Measurements from ENCODE around the gene ACOT9. TPM values are rescaled to one million over a fixed set of nuclear protein-coding genes. Genes with fewer than 3 reads are reported as not detected.
"Not testable (repeated sequence)": the region's sequence is repeated elsewhere in the genome, so short reads cannot be mapped to it uniquely, and the experiment has no call there.

The ACOT9 gene
- total RNA-seq, 4 donors from 2014 or later, result 48.7 to 70.7 (median 57.7) TPM

DNA sequence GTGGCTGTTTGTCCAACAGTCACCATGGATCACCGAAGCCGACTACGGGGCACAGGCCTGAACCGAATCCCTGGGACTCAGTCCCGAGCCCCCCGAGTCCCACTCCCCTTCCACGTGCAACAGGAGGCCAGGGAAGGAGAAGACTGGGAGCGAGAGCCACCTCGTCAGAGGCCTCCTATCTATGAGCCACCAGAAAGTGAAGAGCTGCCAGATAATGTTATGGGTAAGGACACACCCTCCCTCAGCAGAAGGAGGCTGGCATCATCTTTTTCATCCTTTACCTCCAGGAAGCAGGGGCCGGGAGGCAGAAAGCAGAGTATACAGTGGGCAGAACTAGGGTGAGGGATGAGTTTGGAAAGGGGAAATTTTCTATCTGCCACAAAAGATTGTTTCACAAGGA lies 78.6 kb downstream of the ACOT9 start:
- Histone ChIP-seq H3K36me3 (no peaks in the 10 kb centered on the region), H3K9me3 (no peaks in the 10 kb centered on the region), H3K4me1 (peaks cover 0 to 23% (median 0%) of the 10 kb centered on the region in 3 donors), H3K4me3 (no peak overlapping the region), H3K27ac (no peak overlapping the region), H3K27me3 (no peaks in the 10 kb centered on the region)
- no peak for ATAC-seq
- no peak for TF ChIP-seq POLR2AphosphoS5 (IDR thresholded peaks at IDR 0.05)
- no peak for TF ChIP-seq POLR2A (IDR thresholded peaks at IDR 0.05)
- TF ChIP-seq, protein P1, sequence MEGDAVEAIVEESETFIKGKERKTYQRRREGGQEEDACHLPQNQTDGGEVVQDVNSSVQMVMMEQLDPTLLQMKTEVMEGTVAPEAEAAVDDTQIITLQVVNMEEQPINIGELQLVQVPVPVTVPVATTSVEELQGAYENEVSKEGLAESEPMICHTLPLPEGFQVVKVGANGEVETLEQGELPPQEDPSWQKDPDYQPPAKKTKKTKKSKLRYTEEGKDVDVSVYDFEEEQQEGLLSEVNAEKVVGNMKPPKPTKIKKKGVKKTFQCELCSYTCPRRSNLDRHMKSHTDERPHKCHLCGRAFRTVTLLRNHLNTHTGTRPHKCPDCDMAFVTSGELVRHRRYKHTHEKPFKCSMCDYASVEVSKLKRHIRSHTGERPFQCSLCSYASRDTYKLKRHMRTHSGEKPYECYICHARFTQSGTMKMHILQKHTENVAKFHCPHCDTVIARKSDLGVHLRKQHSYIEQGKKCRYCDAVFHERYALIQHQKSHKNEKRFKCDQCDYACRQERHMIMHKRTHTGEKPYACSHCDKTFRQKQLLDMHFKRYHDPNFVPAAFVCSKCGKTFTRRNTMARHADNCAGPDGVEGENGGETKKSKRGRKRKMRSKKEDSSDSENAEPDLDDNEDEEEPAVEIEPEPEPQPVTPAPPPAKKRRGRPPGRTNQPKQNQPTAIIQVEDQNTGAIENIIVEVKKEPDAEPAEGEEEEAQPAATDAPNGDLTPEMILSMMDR (IDR thresholded peaks at IDR 0.05), result no peak
- TF ChIP-seq EP300 (IDR thresholded peaks at IDR 0.05), result no peak
- no CpG with 5 or more reads among the region's 10 CpGs for WGBS, 2 donors (ENCODE audit: low coverage in 1 of 2)

DNA sequence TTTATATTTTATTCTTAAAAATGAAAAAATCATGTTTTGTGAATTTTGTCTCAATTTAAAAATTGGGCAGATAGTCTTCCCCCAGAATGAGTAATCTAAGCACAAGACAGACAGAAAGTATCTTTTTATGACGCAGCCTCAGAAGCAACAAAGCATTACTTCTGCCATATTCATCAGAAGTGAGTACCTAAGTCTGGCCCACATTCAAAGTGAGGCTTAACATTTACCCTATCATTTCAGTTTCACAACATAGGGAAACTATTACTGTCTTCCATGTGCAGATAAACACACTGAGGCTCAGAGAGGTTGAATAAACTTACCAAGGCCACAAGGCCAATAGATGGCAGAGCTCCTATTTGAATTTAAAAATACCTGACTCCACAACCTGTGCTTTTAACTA lies 80.2 kb downstream of the ACOT9 start:
- 56 to 60% methylated on average over 1 of the region's 1 CpG for WGBS, 2 donors (ENCODE audit: low coverage in 1 of 2)
- no peak overlapping the region for H3K4me3 ChIP-seq
- no peak for TF ChIP-seq EP300 (IDR thresholded peaks at IDR 0.05)
- no peak for TF ChIP-seq POLR2AphosphoS5 (IDR thresholded peaks at IDR 0.05)
- TF ChIP-seq, protein P1 (IDR thresholded peaks at IDR 0.05), result no peak
- TF ChIP-seq POLR2A (IDR thresholded peaks at IDR 0.05), result no peak
- H3K36me3 ChIP-seq, result no peaks in the 10 kb centered on the region
- H3K4me1 ChIP-seq, result peaks cover 0 to 9% (median 0%) of the 10 kb centered on the region in 3 donors
- ATAC-seq, result no peak
- no peaks in the 10 kb centered on the region for H3K27me3 ChIP-seq
- no peaks in the 10 kb centered on the region for H3K9me3 ChIP-seq
- H3K27ac ChIP-seq, result no peak overlapping the region

DNA sequence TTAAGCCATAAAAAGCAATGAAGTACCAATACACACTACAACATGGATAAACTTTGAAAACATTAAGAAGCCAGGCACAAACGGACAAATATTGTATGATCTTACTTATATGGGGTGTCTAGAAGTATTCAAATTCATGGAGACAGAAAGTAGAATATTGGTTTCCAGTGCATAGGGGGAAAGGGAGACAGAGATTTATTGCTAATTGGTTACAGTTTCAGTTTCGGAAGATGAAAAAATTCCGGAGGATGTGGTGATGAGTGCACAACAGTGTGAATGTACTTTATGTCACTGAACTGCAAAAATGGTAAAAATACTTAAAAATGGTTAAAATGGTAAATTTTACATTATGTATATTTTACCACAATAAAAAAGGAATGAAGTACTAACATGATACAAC lies 80.9 kb downstream of the ACOT9 start:
- no peak overlapping the region for H3K27ac ChIP-seq
- no peaks in the 10 kb centered on the region for H3K27me3 ChIP-seq
- ATAC-seq, result no peak
- no peaks in the 10 kb centered on the region for H3K36me3 ChIP-seq
- WGBS, 2 donors (ENCODE audit: low coverage in 1 of 2), result 55 to 57% methylated on average over 3 of the region's 3 CpGs
- no peaks in the 10 kb centered on the region for H3K9me3 ChIP-seq
- H3K4me3 ChIP-seq, result no peak overlapping the region
- peaks cover 0 to 9% (median 0%) of the 10 kb centered on the region in 3 donors for H3K4me1 ChIP-seq
- TF ChIP-seq POLR2AphosphoS5 (IDR thresholded peaks at IDR 0.05) (no peak), POLR2A (IDR thresholded peaks at IDR 0.05) (no peak)
- TF ChIP-seq, protein P1 (IDR thresholded peaks at IDR 0.05), result no peak

DNA sequence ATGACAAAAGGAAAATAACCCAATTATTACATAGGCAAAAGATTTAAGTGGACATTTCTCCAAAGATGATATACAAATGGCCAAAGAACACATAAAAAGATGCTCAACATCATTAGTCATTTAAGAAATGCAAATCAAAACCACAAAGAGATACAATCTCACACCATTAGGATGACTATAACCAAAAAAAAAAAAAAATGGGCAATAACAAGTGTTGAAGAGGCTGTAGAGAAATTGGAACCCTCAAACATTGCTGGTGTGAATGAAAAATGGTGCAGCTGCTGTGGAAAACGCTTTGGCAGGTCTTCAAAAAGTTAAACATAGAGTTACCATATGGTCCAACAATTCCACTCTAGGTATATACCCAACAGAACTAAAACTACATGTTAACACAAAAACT lies 81.4 kb downstream of the ACOT9 start:
- 20 to 70% methylated on average over 1 of the region's 1 CpG for WGBS, 2 donors (ENCODE audit: low coverage in 1 of 2)
- Histone ChIP-seq H3K36me3 (no peaks in the 10 kb centered on the region), H3K27ac (no peak overlapping the region), H3K27me3 (no peaks in the 10 kb centered on the region), H3K9me3 (no peaks in the 10 kb centered on the region), H3K4me3 (no peak overlapping the region), H3K4me1 (peaks cover 0 to 5% (median 0%) of the 10 kb centered on the region in 3 donors)
- ATAC-seq, result no peak
- TF ChIP-seq EP300 (IDR thresholded peaks at IDR 0.05) (no peak), POLR2A (IDR thresholded peaks at IDR 0.05) (no peak), POLR2AphosphoS5 (IDR thresholded peaks at IDR 0.05) (no peak)
- TF ChIP-seq, protein P1 (IDR thresholded peaks at IDR 0.05), result no peak

DNA sequence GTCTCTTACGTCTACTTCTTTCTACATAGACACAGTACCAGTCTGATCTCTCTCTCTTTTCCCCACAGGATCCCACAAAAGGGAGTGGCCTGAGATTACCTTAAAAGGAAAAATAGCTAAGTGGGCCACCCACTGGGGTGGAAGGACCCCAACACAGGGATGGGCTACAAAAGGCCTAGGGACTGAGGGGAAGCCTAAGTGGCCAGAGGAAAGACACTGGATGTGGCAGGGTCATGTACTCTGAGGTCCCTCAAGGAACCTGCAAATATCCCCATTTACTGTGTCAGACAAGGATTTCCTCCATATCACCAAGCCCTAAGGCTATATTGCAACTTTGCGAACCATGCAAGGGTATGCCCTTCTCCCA lies 82.3 kb downstream of the ACOT9 start:
- 69 to 100% methylated on average over 1 to 2 of the region's 2 CpGs for WGBS, 2 donors (ENCODE audit: low coverage in 1 of 2)
- Histone ChIP-seq H3K9me3 (no peaks in the 10 kb centered on the region), H3K27me3 (no peaks in the 10 kb centered on the region), H3K4me3 (no peak overlapping the region), H3K4me1 (no peaks in the 10 kb centered on the region), H3K36me3 (no peaks in the 10 kb centered on the region), H3K27ac (no peak overlapping the region)
- ATAC-seq, result no peak
- TF ChIP-seq, protein P1 (IDR thresholded peaks at IDR 0.05), result no peak
- no peak for TF ChIP-seq EP300 (IDR thresholded peaks at IDR 0.05)
- TF ChIP-seq POLR2A (IDR thresholded peaks at IDR 0.05), result no peak
- TF ChIP-seq POLR2AphosphoS5 (IDR thresholded peaks at IDR 0.05), result no peak

DNA sequence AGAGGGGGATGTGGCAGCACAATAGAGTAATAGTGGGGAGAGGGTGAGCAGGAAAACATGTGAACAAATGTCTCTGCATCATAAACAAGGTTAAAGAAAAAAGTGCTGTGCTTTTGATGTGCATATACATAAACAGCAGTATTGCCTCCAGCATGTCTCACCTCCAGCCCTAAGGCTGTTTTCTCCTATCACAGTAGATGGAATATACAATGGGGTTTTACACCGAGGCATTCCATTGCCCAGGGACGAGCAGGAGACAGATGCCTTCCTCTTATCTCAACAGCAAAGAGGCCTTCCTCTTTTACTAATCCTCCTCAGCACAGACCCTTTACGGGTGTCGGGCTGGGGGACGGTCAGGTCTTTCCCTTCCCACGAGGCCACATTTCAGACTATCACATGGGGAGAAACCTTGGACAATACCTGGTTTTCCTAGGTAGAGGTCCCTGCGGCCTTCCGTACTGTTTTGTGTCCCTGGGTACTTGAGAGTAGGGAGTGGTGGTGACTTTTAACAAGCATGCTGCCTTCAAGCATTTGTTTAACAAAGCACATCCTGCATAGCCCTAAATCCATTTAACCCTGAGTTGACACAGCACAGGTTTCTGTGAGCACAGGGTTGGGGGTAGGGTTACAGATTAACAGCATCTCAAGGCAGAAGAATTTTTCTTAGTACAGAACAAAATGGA lies 82.9 kb downstream of the ACOT9 start:
- not testable (repeated sequence) for H3K9me3 ChIP-seq, H3K4me3 ChIP-seq, ATAC-seq, H3K4me1 ChIP-seq, H3K27me3 ChIP-seq, H3K36me3 ChIP-seq, H3K27ac ChIP-seq
- 57 to 74% methylated on average over 2 to 5 of the region's 8 CpGs for WGBS, 2 donors (ENCODE audit: low coverage in 1 of 2)

Measured in gastroesophageal sphincter (tissue), 4 donors.